IPS-11a (cell line): ENCODE results near the gene ARHGEF3.
"Not testable (repeated sequence)": the region's sequence is repeated elsewhere in the genome, so short reads cannot be mapped to it uniquely, and the experiment has no call there.

Experiments
- H3K4me3 ChIP-seq: one replicate; pipeline ENCODE4 v1.5.1; 2013; ENCODE audit warnings: low read depth, low read length, control low read depth

Gene ARHGEF3

GRCh38 chr3:56748663-56749231 lies 53.0 kb downstream of the ARHGEF3 start:
- H3K4me3 ChIP-seq = no peak overlapping the region

- H3K4me3 ChIP-seq = no peak overlapping the region
These were observed 54.6 kb downstream of the ARHGEF3 start for GRCh38 chr3:56747150-56747549.

GRCh38 chr3:56744016-56744415 lies 57.7 kb downstream of the ARHGEF3 start:
- no peak overlapping the region for H3K4me3 ChIP-seq

- H3K4me3 ChIP-seq = no peak overlapping the region
These were observed 58.9 kb downstream of the ARHGEF3 start for GRCh38 chr3:56742887-56743286.

- H3K4me3 ChIP-seq = no peak overlapping the region
These were observed 62.7 kb downstream of the ARHGEF3 start for GRCh38 chr3:56739036-56739435.

GRCh38 chr3:56737006-56737405 lies 64.7 kb downstream of the ARHGEF3 start:
- no peak overlapping the region for H3K4me3 ChIP-seq

- no peak overlapping the region for H3K4me3 ChIP-seq
These were observed 69.6 kb downstream of the ARHGEF3 start for GRCh38 chr3:56732109-56732508.

- no peak overlapping the region for H3K4me3 ChIP-seq
These were observed 76.6 kb downstream of the ARHGEF3 start for GRCh38 chr3:56725175-56725574.

GRCh38 chr3:56724676-56725075 lies 77.1 kb downstream of the ARHGEF3 start:
- H3K4me3 ChIP-seq = no peak overlapping the region

- no peak overlapping the region for H3K4me3 ChIP-seq
These were observed 80.9 kb downstream of the ARHGEF3 start for GRCh38 chr3:56720849-56721248.

- not testable (repeated sequence) for H3K4me3 ChIP-seq
These were observed 82.9 kb downstream of the ARHGEF3 start for GRCh38 chr3:56718809-56719208.

- H3K4me3 ChIP-seq = no peak overlapping the region
These were observed 90.4 kb downstream of the ARHGEF3 start for GRCh38 chr3:56711344-56711743.

- H3K4me3 ChIP-seq = not testable (repeated sequence)
These were observed 94.3 kb downstream of the ARHGEF3 start for GRCh38 chr3:56707412-56707811.

- H3K4me3 ChIP-seq = no peak overlapping the region
These were observed 95.1 kb downstream of the ARHGEF3 start for GRCh38 chr3:56706629-56707028.

GRCh38 chr3:56704706-56705105 lies 97.0 kb downstream of the ARHGEF3 start:
- H3K4me3 ChIP-seq = no peak overlapping the region

- H3K4me3 ChIP-seq = no peak overlapping the region
These were observed 99.0 kb downstream of the ARHGEF3 start for GRCh38 chr3:56702490-56703315.

GRCh38 chr3:56700151-56700550 lies 101.6 kb downstream of the ARHGEF3 start:
- no peak overlapping the region for H3K4me3 ChIP-seq

GRCh38 chr3:56694867-56695683 lies 106.7 kb downstream of the ARHGEF3 start:
- H3K4me3 ChIP-seq = no peak overlapping the region

- no peak overlapping the region for H3K4me3 ChIP-seq
These were observed 108.0 kb downstream of the ARHGEF3 start for GRCh38 chr3:56693750-56694149.

GRCh38 chr3:56692520-56693433 lies 109.0 kb downstream of the ARHGEF3 start:
- H3K4me3 ChIP-seq = not testable (repeated sequence)

- not testable (repeated sequence) for H3K4me3 ChIP-seq
These were observed 109.8 kb downstream of the ARHGEF3 start for GRCh38 chr3:56692001-56692365.
